Right ventricle myocardium superior (tissue), 1 donor: Measurements from ENCODE around the gene PFDN2. TPM values are rescaled to one million over a fixed set of nuclear protein-coding genes. Genes with fewer than 3 reads are reported as not detected.

Source experiments
- ATAC-seq: fragments of 200-7000 bp; cut with Tn5 transposase; one replicate; pipeline ENCODE4 v1.9.1; 2020; ENCODE audit warnings: mild to moderate bottlenecking; ENCODE audit not compliant: poor library complexity
- DNase-seq: peaks from one replicate; pipeline ENCODE4 v3.0.0-alpha.2; 2020
- intact Hi-C: fragments of 100-400 bp; cut with DNase I; formaldehyde crosslinking; loops from one replicate; pipeline ENCODE4 v1.11.2; 2022
- long read RNA-seq: library from polyadenylated mRNA; unstranded; transcript quantifications from one replicate; pipeline ENCODE4 v2.0.0, GENCODE V29; 2021
- total RNA-seq: library from RNA; stranded (reverse); fragmentation: NEBNext Ultra II Directional; extraction: Animal tissue kit (Norgen Biotek cat#: 25700); gene quantifications from one replicate; pipeline ENCODE4 v1.2.1, GENCODE V29; 2021
- donor health status: DM: no; HTN: yes; CAD: no; lungs with severe emphysema.

PFDN2 gene, protein sequence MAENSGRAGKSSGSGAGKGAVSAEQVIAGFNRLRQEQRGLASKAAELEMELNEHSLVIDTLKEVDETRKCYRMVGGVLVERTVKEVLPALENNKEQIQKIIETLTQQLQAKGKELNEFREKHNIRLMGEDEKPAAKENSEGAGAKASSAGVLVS
- total RNA-seq, result 62.3 TPM
- long read RNA-seq, transcript PFDN2-201 (4 exons, 677 nt), result major isoform, 40 of 43 reads
- long read RNA-seq, partial matches to known transcripts, result 3 of 43 reads
- long read RNA-seq, other reads (novel, unspliced or antisense), result 0 of 43 reads

DNA sequence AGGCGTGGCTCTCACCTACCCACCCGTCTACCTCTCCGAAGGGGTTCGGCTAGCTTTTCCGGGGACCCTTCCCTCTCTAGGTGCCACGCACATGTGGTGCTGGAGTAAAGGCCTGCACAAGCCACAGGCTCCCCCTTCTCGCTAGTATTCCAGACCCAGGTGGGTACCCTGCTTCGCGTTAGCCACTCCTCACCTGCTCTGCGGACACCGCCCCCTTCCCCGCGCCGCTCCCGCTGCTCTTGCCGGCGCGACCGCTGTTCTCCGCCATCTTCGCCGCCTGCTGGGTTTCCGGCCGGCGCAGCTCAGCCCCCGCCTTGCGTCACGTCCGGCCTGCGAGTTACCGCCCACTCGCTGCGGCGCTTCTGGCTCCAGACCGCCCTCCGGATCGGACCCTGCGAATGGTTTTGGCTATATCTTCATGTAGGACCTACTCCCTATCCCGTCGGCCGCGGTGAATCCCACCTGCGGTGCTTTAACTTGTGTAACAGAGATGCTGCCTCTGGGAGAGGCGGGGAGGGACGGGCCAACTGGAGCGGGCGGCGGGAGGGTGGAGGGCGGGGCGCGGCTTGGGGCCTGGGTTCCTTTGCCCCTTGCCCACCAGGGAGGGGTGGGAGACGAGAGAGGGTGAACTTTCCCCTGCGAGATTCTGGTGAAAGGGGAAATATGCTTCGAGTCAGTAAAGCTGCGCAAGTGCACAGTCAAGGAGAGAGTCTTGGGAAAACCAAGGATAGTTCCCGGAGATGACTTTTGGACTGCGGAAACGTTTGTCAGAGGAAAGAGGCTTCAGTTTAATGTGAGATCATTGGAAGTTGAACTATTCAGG lies at the start of gene PFDN2, which contains the start of gene NIT1:
Gene PFDN2 (minus strand): TSS at position 279 of the 823 bp plus-strand sequence. CDS start 11 bp downstream, at position 268.
Gene NIT1 (plus strand): TSS at position 347 of the 823 bp plus-strand sequence. CDS start 72 bp downstream, at position 419.
- ATAC-seq, result peak; percentile 96

GRCh38 chr1:161166669-161167548 lies 49.1 kb upstream of the PFDN2 start:
- intact Hi-C loops, result no loop called here
- peak; percentile 0 for ATAC-seq
- no peak for DNase-seq

More for the DNA sequence above, at the start of gene PFDN2, which contains the start of gene NIT1:
- intact Hi-C loops, result no loop called here
- DNase-seq, result peak; percentile 93

DNA sequence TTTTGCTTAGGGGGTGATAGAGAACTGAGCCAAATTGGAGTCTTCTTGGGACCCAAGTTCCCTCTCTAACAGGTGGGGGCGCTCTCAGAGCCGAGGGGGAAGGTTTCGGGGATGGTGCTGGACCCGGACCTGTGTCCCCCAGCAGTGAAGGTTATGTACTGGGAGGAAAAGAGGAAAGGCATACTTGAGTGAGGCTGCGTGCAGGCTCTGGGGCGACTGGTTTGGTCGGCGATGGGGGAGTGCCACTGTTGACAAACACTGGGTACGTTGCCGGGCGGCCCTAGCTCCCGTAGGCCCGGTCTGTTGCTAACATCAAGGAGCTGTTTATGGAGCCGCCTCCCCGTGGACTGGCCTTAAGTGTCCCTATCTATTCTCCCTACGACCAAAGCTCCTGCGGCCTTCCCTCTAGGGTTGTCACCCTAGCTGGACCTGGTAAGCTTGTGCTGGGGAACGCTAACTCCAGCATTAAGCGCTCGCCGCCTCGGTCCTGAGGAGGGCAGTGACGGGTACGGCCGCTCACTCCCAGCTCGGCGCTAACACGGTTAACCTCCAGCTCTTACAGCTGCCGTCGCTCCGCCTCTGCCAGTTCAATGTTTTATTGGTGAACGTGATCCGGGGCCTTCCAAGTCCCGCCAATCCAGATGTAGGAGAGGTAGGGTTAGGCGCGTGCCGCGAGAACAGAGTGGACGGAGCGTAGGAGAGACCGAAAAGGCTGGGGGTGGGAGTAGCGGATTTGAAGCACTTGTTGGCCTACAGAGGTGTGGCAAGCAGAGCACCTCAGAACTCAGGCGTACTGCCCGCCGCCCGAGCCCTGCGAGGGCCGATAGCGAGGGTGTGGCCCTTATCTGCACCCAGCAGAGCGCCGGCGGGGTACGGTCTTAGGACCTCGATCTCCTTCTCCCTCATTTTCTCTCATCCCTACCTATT lies 48.2 kb upstream of the PFDN2 start, which contains the start of gene PPOX:
Gene PPOX (plus strand): TSS at position 685 of the 927 bp plus-strand sequence. CDS start 422 bp downstream, outside the sequence.
- peak; percentile 96 for ATAC-seq
- intact Hi-C loops, result no loop called here
- peak; percentile 97 for DNase-seq

DNA sequence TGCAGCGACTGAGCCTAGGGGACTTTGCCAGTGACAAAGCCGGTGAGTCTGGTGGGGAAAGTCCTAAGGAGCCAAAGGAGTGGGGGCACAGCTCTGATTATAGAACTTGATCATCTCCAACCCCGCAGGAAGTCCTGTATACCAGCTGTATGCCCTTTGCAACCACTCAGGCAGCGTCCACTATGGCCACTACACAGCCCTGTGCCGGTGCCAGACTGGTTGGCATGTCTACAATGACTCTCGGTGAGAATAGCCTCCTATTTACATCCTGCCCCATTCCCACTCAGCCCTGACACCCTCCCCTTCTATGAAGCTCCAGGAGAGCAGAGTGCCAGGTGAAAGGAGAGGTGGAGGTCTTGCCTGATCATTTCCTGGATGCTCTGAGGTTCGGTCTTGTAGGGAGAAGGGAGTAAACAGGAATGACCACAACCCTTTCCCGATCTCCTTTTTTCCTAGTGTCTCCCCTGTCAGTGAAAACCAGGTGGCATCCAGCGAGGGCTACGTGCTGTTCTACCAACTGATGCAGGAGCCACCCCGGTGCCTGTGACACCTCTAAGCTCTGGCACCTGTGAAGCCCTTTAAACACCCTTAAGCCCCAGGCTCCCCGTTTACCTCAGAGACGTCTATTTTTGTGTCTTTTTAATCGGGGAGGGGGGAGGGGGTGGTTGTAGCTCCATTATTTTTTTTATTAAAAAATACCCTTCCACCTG lies 47.2 kb upstream of the PFDN2 start:
- DNase-seq (no peak), ATAC-seq (no peak)
- intact Hi-C loops, result no loop called here

DNA sequence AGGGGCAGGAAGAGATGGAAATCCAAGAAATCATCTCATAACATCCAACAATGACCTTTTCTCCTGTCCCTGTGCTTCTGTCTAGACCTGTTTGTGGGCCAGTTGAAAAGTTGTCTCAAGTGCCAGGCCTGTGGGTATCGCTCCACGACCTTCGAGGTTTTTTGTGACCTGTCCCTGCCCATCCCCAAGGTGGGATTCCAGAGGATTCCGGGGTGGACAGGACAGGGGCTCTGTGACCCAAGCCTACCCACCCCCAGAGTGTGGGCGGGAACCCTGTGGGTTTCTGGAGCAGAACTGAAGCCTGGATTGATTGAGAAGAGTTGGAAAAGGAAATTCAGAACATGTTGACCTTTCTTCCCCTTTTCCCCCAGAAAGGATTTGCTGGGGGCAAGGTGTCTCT lies 46.0 kb upstream of the PFDN2 start:
- DNase-seq (no peak), ATAC-seq (no peak)
- intact Hi-C loops, result no loop called here

- DNase-seq (no peak), ATAC-seq (no peak)
- intact Hi-C loops, result no loop called here
Measured at GRCh38 chr1:161162806-161163205, 45.0 kb upstream of the PFDN2 start.

DNA sequence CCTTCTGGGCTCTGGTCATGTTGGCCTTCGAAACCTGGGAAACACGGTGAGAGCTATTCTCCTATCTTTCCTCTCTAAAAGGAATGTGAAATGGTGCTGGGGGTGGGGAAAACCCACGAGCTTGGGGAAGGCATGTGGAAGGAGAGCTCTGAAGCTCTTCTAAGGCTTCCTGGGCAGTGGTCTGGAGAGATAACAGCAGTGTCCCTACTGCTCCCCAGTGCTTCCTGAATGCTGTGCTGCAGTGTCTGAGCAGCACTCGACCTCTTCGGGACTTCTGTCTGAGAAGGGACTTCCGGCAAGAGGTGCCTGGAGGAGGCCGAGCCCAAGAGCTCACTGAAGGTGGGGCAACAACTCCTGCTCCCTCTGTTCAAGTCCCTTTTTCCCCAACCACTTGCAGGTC lies 44.2 kb upstream of the PFDN2 start:
- no peak for ATAC-seq
- DNase-seq, result no peak
- intact Hi-C loops, result no loop called here

- ATAC-seq, result no peak
- no peak for DNase-seq
- intact Hi-C loops, result no loop called here
Measured at GRCh38 chr1:161161652-161162051, 43.8 kb upstream of the PFDN2 start.

DNA sequence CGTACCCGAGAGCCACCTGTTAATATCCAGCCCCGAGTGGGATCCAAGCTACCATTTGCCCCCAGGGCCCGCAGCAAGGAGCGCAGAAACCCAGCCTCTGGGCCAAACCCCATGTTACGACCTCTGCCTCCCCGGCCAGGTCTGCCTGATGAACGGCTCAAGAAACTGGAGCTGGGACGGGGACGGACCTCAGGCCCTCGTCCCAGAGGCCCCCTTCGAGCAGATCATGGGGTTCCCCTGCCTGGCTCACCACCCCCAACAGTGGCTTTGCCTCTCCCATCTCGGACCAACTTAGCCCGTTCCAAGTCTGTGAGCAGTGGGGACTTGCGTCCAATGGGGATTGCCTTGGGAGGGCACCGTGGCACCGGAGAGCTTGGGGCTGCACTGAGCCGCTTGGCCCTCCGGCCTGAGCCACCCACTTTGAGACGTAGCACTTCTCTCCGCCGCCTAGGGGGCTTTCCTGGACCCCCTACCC lies 42.9 kb upstream of the PFDN2 start:
- intact Hi-C loops, result no loop called here
- DNase-seq (no peak), ATAC-seq (no peak)

DNA sequence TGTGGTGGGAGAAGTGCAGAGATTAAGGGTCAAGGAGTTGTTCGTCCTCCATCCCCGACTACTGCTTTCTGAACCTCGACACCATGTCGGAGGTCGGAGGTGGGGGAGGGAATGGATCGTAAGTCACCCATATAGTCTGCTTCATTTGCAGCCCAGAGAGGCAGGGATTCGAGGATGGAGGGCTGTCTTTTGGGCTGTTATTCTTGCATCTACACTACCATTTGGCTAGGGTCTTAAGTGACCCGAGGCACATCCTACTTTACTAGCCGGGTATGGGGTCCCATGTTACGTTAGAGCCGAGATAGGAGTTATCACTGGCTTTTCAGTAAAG lies 42.0 kb upstream of the PFDN2 start:
- ATAC-seq (no peak), DNase-seq (no peak)
- intact Hi-C loops, result no loop called here

DNA sequence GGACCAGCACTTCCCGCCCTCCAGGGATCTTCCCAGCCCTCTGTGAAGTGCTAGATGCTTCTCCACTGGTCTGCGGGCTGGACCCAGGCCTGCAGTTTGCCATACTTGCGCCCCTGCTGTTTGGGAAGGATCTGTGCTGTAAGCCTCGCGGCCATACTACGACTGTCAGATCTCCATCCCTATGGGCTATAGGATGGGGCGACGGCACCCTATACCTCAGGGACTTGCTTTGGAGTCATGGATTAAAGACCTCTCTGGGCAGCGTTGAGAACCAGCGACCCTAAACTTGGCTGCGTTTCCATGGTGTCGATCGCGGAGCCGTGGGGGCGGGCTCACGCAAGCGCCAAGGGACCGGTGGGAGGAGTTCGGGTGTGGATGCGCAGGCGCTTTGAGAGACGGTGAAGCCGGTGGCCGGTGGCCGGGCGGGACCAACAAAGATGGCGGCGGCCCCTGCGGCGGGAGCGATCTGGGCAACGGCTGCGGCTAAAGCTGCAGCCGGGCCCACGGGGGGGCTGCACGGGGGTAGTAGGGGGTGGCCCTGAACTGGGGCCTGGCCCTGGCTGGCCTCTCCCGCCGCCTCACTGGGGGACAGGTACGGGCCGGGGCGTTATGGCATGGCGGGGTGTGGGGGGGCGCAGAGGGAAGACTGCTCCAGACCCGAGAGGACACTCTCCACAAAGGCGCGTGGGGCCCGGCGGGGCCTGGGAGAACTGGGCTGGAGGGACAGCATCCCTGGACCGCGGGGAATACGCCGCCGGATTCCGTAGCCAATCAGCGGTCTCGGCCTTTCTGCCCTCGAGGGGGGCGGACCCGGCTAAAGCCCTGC lies 41.5 kb upstream of the PFDN2 start, which contains the start of gene USP21:
Gene USP21 (plus strand): TSS at position 414 of the 826 bp plus-strand sequence. CDS start 1,141 bp downstream, outside the sequence.
- intact Hi-C loops, result no loop called here
- DNase-seq, result peak; percentile 96
- ATAC-seq, result peak; percentile 98

DNA sequence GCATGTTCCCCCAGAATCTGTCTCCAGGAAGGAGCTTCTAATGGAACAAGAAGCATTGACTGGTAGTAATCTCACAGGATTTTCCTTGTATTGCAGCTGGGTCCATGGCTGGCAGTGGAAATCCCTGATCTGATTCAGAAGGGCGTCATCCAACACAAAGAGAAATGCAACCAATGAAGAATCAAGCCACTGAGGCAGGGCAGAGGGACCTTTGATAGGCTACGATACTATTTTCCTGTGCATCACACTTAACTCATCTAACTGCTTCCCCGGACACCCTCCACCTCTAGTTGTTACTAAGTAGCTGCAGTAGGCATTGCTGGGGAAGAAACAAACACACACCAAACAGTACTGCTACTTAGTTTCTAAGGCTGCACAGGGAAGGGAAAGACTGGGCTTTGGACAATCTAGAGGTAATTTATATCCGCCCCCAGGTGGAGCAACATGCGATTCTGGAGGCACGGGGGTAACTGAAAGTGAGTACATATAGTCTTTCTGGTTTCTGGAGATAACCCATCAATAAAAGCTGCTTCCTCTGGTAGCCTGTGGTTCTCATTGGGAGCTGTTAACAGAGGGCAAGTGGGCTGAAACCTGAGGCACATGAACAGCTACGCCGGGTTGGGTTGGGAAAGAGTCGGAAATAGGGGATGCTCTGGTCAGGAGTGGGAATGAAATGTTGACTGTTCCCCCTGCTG lies 40.6 kb upstream of the PFDN2 start:
- intact Hi-C loops, result no loop called here
- DNase-seq, result no peak
- ATAC-seq, result no peak

GRCh38 chr1:161157867-161158266 lies 40.0 kb upstream of the PFDN2 start:
- no peak for ATAC-seq
- DNase-seq, result no peak
- intact Hi-C loops, result no loop called here

DNA sequence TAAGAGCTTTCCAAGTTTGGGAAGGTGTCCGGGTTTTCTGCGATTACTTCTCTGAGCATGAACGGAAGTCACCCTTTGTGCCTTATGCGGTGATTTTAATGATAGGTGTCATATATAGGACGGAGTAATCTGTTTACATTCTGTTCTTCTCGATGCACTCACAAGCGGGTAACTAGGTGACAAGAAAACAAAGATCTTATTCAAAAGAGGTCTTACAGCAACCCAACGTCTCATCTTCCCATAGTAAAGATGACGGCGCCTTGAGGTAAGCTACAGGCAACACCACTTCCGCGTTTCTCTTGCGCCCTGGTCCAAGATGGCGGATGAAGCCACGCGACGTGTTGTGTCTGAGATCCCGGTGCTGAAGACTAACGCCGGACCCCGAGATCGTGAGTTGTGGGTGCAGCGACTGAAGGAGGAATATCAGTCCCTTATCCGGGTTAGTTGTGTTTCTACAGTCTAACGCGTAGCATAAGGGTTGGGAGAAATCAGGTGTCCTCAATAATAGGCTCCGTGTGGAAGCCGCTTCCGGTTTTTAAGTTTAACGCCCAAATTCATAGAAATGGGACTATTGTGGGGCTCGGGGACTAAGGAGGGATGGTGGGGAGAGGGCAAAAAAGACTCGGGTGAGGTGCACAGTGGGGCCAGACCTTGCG lies 36.0 kb upstream of the PFDN2 start, which contains the start of gene UFC1:
Gene UFC1 (plus strand): TSS at position 297 of the 656 bp plus-strand sequence. CDS start 20 bp downstream, at position 317.
- ATAC-seq (peak; percentile 95), DNase-seq (peak; percentile 88)
- intact Hi-C loops, result no loop called here

GRCh38 chr1:161153176-161153575 lies 35.3 kb upstream of the PFDN2 start:
- intact Hi-C loops, result no loop called here
- no peak for DNase-seq
- ATAC-seq, result no peak
